Activated T-helper 1 cell treated with Interleukin-2 at 50 U/mL for 16 hours (primary cell): Measurements from ENCODE around the gene RABGGTA.
"Not testable (repeated sequence)": the region's sequence is repeated elsewhere in the genome, so short reads cannot be mapped to it uniquely, and the experiment has no call there.

Experiments used
- DNase-seq: peaks from one replicate; pipeline ENCODE4 v3.0.0-alpha.2; 2020; ENCODE audit warnings: low read depth

Gene RABGGTA

DNA sequence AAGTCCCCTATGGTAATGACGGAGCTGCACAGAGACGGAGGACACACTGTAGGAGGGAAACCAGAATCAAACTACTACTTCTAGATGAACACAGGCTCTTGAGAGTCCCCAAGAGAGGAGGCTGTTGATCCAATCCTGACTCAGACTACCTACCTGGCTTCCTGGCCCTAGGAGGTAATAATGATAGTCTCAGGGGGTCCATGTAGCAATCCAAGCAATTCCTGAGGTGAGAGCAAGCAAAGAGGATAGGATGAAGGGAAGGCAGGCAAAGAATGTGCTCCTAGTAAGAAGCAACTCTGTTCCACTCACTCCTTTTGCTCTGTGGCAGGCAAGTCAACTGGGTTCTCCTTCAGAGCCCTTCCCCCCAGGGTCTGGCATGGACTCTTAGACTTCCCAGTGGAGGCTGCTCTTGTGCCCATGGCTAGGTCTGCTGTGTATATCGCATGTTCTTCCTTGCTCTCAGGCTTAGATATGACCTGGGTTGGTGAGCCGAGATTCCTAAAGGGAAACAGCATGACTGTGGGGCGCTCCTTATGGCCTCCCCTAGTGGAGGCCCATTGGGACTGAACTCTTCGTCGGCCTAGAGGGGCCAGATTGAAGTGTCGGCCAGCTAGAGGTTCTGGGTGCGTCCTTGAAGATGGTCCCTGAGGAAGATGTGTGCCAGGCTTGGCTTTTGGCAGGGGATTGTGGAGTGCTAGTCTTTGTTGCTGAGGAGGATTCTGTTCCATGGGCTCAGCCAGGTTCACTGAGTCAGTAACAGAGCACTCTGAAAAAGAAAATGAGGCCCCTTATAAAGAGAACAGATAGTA lies 31.1 kb downstream of the RABGGTA start:
- DNase-seq: no peak

GRCh38 chr14:24238527-24239037 lies 32.8 kb downstream of the RABGGTA start:
- no peak for DNase-seq

- DNase-seq: no peak
Observed at GRCh38 chr14:24238123-24238522, 33.3 kb downstream of the RABGGTA start.

GRCh38 chr14:24237463-24237955 lies 33.9 kb downstream of the RABGGTA start:
- DNase-seq: no peak

DNA sequence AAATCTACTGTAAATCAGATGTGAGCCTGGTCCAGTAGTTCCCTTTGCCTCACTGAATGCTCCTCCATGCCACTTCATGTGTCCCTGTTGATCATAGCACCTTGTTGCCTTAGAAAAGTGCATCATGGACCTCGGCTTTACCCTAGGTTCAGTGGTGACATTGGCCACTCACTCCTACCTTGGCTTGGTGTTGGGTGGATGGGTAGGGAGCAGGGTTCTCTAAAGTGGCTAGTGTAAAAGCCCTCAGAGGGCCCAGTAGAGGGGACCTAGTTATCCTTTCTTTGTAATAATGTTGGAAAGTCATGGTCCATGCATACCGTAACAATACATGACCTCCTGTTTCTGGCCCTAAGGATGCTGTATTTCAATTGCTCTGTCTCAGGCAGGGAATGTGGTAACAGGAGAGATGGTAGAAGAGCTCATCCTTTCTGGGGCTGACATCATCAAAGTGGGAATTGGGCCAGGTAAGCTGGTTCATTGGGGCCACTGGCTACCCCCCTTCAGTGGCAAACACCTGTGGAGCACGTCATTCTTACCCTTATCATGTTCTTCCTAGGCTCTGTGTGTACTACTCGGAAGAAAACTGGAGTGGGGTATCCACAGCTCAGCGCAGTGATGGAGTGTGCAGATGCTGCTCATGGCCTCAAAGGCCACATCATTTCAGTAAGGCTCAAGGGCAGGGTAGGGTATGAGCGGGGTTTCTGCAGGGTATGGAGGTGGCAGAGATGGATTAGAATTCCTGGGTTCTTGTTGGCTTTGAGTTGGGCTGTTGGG lies 34.5 kb downstream of the RABGGTA start:
- no peak for DNase-seq

DNA sequence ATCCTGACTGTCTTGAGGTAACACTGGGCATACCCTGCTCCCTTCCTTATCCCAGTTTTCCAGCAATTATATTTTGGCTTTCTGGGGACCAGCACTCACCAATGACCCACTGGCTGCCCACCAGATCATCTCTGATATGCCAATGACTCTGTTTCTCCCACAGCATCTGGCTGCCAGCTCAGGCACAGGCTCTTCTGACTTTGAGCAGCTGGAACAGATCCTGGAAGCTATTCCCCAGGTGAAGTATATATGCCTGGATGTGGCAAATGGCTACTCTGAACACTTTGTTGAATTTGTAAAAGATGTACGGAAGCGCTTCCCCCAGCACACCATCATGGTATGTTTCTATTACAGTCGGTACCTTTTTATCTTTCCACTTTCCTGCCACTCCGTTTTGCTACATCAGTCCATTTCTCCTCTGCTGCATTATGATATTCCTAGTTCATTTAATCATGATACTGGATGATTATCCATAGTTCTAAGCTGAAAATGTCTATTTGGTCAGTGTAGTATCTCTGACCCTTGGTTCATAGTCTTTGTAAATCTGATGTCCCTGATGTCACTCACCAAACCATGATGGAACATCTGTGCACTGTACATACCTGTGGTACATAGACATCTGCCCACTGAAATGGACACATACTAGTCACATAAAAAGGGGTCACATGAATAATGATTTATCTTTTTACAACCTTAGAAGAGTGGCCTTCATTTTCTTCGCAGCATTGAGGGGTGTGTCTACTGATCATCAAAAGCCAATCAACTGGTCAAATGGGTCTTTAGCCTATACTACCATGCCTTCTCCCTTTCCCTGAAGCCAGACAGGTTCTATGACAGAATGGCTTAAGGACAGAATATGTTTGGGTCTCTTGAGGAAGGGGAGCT lies 35.4 kb downstream of the RABGGTA start:
- DNase-seq: no peak

DNA sequence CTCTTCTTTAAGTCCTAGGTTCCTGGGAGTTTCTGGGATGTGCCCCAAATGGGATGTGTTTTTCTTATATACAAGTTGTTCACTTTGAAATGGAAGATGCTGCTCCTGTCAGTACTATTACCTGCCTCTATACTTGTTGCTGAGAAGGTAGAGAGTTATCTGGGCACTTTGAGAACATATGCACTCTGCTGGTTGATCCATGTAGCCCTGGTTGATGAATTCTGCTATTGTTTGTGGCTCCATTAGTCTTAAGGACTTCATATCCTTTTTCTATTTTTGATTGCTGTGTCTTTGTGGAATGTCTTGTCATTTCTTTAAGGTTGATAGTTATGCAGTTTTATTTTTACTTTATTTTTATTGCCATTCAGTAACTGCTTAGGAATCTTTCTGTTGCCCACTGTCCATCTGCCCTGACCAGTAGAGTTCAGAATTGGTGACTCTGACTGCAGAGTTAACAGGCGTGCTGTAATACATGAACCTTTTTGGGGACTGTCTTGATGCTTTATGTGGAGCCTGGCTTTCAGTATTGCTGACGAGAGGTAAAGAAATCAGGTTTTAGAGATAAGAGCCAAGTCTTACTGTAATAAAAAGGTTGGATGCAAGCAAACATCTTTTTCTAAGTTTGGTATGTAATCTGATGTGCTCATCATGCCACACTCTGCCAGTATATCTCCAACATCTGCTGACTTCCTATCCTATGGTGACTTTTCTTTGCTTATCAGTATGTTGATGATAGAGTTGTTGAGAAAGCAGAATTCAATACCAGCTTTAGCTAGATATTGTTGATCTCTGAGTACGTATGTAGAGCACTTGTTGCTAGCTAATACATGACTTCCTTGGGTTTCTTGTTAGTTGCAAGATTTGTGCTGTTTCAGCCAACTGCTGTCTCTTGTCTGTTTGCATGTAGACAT lies 37.0 kb downstream of the RABGGTA start:
- no peak for DNase-seq

GRCh38 chr14:24233538-24233866 lies 37.9 kb downstream of the RABGGTA start:
- DNase-seq: no peak

- no peak for DNase-seq
Observed at GRCh38 chr14:24232645-24233537, 38.5 kb downstream of the RABGGTA start, which contains the start of gene GMPR2. GMPR2 (plus strand) TSS chr14:24232929; CDS start chr14:24233254, 325 bp downstream.

GRCh38 chr14:24232121-24232644 lies 39.2 kb downstream of the RABGGTA start, which contains the start of gene NEDD8:
NEDD8 (minus strand) TSS chr14:24232367; CDS start chr14:24232267, 100 bp downstream.
- DNase-seq: peak; percentile 76

GRCh38 chr14:24231263-24232120 lies 39.9 kb downstream of the RABGGTA start:
- DNase-seq: no peak

- no peak for DNase-seq
Observed at GRCh38 chr14:24228902-24229301, 42.5 kb downstream of the RABGGTA start.

- no peak for DNase-seq
Observed at GRCh38 chr14:24226473-24226872, 44.9 kb downstream of the RABGGTA start.

GRCh38 chr14:24224618-24225071 lies 46.8 kb downstream of the RABGGTA start:
- no peak for DNase-seq

GRCh38 chr14:24222987-24223386 lies 48.4 kb downstream of the RABGGTA start:
- DNase-seq: not testable (repeated sequence)

GRCh38 chr14:24219521-24219920 lies 51.9 kb downstream of the RABGGTA start:
- no peak for DNase-seq

DNA sequence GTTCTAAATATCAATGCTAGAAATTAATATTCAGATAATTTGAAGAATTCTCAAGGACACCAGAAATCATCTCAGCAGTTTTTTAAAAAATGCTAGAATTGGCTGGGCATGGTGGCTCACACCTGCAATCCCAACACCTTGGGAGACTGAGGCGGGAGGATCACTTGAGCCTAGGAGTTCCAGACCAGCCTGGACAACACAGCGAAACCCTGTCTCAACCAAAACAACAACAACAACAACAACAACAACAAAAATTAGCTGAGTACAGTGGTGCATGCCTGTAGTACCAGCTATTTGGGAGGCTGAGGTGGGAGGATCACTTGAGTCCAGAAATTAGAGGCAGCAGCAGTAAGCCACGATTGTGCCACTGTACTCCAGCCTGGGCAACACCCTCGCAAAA lies 52.3 kb downstream of the RABGGTA start:
- no peak for DNase-seq

DNA sequence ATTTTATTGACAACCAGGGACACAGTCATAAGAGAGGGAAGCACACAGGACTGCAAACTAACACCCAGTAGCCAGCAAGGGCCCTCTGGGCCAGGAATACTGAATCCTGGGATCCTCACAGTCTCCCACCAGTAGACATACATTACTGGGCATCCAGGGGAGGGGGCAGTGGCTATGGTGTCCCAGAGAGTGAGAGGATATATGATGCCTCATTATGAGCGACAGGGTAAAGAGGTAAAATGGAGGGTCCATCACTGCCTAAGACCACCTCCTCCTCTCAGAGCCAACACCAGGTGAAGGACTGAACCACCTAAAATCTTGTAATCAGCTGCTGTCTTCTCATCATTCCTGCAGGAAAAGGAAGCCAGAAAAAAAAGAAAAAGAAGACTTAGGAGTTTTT lies 54.5 kb downstream of the RABGGTA start:
- not testable (repeated sequence) for DNase-seq
